Measurements from ENCODE around the gene GABBR2. TPM values are rescaled to one million over a fixed set of nuclear protein-coding genes. Genes with fewer than 3 reads are reported as not detected.

GABBR2 gene
- total and polyA plus RNA-seq, 2 of the 8 experiments (the other 6 are each of a cell fraction or from before 2014, with no cell fraction given), result 0.50 to 1.2 TPM

GRCh38 chr9:98494852-98495251 lies 213.9 kb downstream of the GABBR2 start (continued):
- no peak for TF ChIP-seq SUZ12 (IDR thresholded peaks at IDR 0.05; ENCODE audit: low read length)

Measured in H1 (cell line).